Measurements from ENCODE around the gene FEN1.
A peak's percentile ranks its signal among the peaks of the same experiment; 100 is the strongest.

Gene FEN1

DNA sequence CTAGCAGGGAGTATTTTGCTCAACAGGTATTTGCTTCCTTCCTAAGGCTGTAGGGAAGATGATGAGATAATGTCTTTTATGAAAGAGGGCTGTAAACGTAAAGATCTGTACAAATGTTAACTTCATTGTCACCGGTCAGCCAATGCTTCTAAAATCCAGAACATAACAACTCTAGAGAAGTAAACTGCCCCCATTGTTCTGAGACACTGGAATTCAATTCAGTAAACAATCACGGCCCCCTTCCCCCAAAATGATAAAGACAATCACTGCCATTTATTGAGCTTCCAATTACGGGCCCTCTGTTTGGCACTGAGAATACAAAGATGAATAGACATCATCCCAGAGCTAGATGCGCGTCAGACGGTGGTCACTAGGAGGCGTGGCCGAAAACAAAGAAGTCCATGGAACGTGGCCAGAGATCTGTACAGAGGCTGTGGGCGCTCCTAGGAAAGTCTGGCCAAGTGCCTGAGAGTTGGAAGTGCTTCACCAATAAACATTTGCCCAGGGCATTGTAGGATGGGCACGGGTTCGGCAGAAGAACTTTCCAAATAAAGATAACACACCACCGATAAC lies 888 bp upstream of the FEN1 start:
- ChIA-PET POLR2A (interaction anchor here (0.6 to 1.4 kb wide), 6 partner anchors 10 to 880 kb away, joined by 3 to 5 read pairs (median 4); partner anchors contain the start of gene UQCC3), CTCF (interaction anchor here (1.1 to 11.8 kb wide), 14 partner anchors 9 to 316 kb away, joined by 3 to 129 read pairs (median 10); partner anchors contain the start of gene BEST1)
- no peak for DNase-seq (ENCODE audit: extremely low spot score)
- TF ChIP-seq, protein P1, sequence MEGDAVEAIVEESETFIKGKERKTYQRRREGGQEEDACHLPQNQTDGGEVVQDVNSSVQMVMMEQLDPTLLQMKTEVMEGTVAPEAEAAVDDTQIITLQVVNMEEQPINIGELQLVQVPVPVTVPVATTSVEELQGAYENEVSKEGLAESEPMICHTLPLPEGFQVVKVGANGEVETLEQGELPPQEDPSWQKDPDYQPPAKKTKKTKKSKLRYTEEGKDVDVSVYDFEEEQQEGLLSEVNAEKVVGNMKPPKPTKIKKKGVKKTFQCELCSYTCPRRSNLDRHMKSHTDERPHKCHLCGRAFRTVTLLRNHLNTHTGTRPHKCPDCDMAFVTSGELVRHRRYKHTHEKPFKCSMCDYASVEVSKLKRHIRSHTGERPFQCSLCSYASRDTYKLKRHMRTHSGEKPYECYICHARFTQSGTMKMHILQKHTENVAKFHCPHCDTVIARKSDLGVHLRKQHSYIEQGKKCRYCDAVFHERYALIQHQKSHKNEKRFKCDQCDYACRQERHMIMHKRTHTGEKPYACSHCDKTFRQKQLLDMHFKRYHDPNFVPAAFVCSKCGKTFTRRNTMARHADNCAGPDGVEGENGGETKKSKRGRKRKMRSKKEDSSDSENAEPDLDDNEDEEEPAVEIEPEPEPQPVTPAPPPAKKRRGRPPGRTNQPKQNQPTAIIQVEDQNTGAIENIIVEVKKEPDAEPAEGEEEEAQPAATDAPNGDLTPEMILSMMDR (IDR thresholded peaks at IDR 0.05; ENCODE audit: control extremely low read depth, extremely low read depth, low read depth, missing control alignments): peak; percentile 11

DNA sequence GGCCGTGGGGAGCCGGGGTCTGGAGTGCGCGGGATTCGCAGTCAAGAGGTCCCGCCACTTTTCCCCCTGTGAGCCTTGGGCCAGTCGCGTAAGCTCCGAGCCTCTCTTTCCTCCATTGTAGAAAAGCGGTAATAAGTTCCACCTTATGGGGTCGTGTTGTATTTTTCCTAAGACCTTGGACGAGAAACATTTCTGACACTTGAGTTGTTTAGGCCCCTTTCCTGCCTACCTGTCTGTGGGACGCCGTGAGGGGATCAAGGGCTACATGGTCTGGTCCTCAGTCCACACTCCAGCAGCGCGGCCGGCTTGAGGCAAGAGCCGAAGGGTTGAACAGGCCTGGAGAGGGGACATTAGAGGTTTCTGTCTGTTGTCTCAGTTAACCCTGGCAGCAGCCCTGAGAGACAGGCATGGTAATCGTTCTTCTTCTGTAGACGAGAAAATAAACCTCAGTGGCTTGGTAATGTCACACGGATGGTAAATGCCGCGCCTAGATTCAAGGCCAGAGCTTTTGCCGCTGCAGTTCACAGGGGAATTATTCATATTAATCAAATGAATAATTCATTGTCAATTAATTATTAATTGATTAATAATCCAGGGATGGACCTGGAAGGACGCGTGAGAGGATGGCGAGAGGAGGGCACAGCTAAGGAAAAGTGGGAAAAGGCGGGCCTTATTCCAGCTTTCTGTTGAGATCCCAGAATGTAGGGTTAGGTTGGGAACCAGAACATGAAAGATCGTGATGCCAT lies 545 bp downstream of the FEN1 start:
- POLR2A ChIA-PET: interaction anchor here (0.9 to 1.4 kb wide), 5 partner anchors 8 to 27 kb away, joined by 3 to 5 read pairs (median 3); no protein-coding TSS in a partner anchor
- TF ChIP-seq, protein P1 (IDR thresholded peaks at IDR 0.05; ENCODE audit: control extremely low read depth, extremely low read depth, low read depth, missing control alignments): no peak
- no peak for DNase-seq (ENCODE audit: extremely low spot score)
- CTCF ChIA-PET: interaction anchor here (1.0 to 11.8 kb wide), 9 partner anchors 8 to 315 kb away, joined by 3 to 129 read pairs (median 21); partner anchors contain the start of gene BEST1

DNA sequence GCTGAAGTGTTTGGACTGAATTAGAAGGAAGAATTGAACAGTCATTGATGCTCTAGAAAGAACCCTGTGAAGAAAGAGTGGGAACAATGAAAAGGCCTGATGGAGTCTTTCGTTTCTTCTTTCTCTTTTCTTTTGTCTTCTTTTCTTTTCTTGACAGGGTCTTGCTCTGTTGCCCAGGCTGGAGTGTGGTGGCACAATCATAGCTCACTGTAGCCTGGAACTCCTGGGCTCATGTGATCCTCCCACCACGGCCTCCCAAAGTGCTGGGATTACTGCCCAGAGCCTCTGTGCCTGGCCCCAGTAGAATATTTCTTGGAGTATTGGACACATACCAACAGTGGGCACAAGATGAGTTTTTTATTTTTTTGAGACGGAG lies 1.1 kb downstream of the FEN1 start:
- ChIA-PET POLR2A (interaction anchor here (1.1 kb wide), 1 partner anchor 8 kb away, joined by 3 read pairs; no protein-coding TSS in a partner anchor), CTCF (interaction anchor here (1.1 to 11.8 kb wide), 7 partner anchors 7 to 314 kb away, joined by 6 to 129 read pairs (median 91); partner anchors contain the start of gene BEST1)
- TF ChIP-seq, protein P1 (IDR thresholded peaks at IDR 0.05; ENCODE audit: control extremely low read depth, extremely low read depth, low read depth, missing control alignments): no peak
- no peak for DNase-seq (ENCODE audit: extremely low spot score)

DNA sequence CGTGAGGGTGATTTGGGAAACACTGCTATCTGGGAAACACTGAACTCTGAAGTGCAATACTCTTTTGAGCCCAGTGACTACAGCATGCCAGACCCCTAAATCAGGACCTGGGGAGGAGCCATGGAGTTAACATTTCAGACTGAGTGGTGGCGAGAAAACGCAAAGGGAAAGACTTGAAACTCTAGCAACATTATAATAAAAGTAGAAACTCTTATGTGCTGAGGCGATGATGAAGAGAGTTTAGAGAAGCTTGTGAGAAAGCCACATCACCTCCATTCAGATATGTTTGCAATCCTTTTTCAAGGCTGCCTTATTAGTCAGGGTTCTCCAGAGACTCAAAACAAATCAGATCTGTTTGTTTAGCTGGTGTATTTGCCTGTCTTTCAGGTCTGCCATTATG lies 1.9 kb downstream of the FEN1 start:
- CTCF ChIA-PET: interaction anchor here (1.1 to 11.8 kb wide), 6 partner anchors 37 to 314 kb away, joined by 3 to 129 read pairs (median 80); partner anchors contain the start of gene BEST1
- TF ChIP-seq, protein P1 (IDR thresholded peaks at IDR 0.05; ENCODE audit: control extremely low read depth, extremely low read depth, low read depth, missing control alignments): no peak
- POLR2A ChIA-PET: no interaction called here

DNA sequence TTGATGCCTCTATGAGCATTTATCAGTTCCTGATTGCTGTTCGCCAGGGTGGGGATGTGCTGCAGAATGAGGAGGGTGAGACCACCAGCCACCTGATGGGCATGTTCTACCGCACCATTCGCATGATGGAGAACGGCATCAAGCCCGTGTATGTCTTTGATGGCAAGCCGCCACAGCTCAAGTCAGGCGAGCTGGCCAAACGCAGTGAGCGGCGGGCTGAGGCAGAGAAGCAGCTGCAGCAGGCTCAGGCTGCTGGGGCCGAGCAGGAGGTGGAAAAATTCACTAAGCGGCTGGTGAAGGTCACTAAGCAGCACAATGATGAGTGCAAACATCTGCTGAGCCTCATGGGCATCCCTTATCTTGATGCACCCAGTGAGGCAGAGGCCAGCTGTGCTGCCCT lies 2.7 kb downstream of the FEN1 start:
- no peak for DNase-seq (ENCODE audit: extremely low spot score)
- ChIA-PET POLR2A (no interaction called here), CTCF (interaction anchor here (1.1 to 11.8 kb wide), 11 partner anchors 8 to 313 kb away, joined by 3 to 129 read pairs (median 48); partner anchors contain the start of genes BEST1, FADS1 and FADS2)
- TF ChIP-seq, protein P1 (IDR thresholded peaks at IDR 0.05; ENCODE audit: control extremely low read depth, extremely low read depth, low read depth, missing control alignments): no peak

More for the DNA sequence above, 1.9 kb downstream of the FEN1 start:
- DNase-seq (ENCODE audit: extremely low spot score): no peak

DNA sequence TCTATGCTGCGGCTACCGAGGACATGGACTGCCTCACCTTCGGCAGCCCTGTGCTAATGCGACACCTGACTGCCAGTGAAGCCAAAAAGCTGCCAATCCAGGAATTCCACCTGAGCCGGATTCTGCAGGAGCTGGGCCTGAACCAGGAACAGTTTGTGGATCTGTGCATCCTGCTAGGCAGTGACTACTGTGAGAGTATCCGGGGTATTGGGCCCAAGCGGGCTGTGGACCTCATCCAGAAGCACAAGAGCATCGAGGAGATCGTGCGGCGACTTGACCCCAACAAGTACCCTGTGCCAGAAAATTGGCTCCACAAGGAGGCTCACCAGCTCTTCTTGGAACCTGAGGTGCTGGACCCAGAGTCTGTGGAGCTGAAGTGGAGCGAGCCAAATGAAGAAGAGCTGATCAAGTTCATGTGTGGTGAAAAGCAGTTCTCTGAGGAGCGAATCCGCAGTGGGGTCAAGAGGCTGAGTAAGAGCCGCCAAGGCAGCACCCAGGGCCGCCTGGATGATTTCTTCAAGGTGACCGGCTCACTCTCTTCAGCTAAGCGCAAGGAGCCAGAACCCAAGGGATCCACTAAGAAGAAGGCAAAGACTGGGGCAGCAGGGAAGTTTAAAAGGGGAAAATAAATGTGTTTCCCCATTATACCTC lies 3.3 kb downstream of the FEN1 start:
- ChIA-PET POLR2A (interaction anchor here (1.6 to 2.0 kb wide), 3 partner anchors 12 to 152 kb away, joined by 4 to 9 read pairs (median 5); no protein-coding TSS in a partner anchor), CTCF (interaction anchor here (0.7 to 11.8 kb wide), 21 partner anchors 9 to 515 kb away, joined by 3 to 129 read pairs (median 11); partner anchors contain the start of genes BEST1, FADS1 and FADS2)
- DNase-seq (ENCODE audit: extremely low spot score): no peak
- TF ChIP-seq, protein P1 (IDR thresholded peaks at IDR 0.05; ENCODE audit: control extremely low read depth, extremely low read depth, low read depth, missing control alignments): no peak

Measured in GM10248 (cell line).